K562 (cell line): ENCODE measurements around the gene NOP16. TPM values are rescaled to one million over a fixed set of nuclear protein-coding genes. Genes with fewer than 3 reads are reported as not detected.

Source experiments
- CBFA2T2 ChIP-seq: fragments of 450-650 bp; conservative IDR thresholded peaks from 2 replicates; pipeline ENCODE4 v1.6.1; 2017; ENCODE audit warnings: mild to moderate bottlenecking
- CREBBP ChIP-seq: IDR thresholded peaks from one replicate; pipeline ENCODE4 v1.6.1; 2012; ENCODE audit warnings: low read depth, mild to moderate bottlenecking, control low read depth, inconsistent platforms, low read length
- ESRRB ChIP-seq: fragments of 250-450 bp; sonication (Bioruptor Pico); IDR thresholded peaks from 2 replicates; pipeline ENCODE4 v1.5.0; 2020; ENCODE audit warnings: mild to moderate bottlenecking, moderate library complexity, borderline replicate concordance
- HMBOX1 ChIP-seq: sonication (generic); IDR thresholded peaks from 2 replicates; pipeline ENCODE4 v1.6.1; 2016
- HNRNPUL1 ChIP-seq: fragments of 200-400 bp; formaldehyde crosslinking; IDR thresholded peaks from 2 replicates; pipeline ENCODE4 v1.6.1; 2017; ENCODE audit warnings: low read length
- KAT7 ChIP-seq: sonication (generic); formaldehyde crosslinking; IDR thresholded peaks from 2 replicates; pipeline ENCODE4 v1.8.0; 2022; ENCODE audit warnings: missing genetic modification reagents, mild to moderate bottlenecking, borderline replicate concordance
- MAX ChIP-seq: sonication (generic); formaldehyde crosslinking; IDR thresholded peaks from 2 replicates; pipeline ENCODE4 v1.9.0; 2022; ENCODE audit warnings: mild to moderate bottlenecking, missing genetic modification reagents
- MECOM ChIP-seq: fragments of 250-450 bp; sonication (Bioruptor Pico); IDR thresholded peaks from 2 replicates; pipeline ENCODE4 v1.8.0; 2022; ENCODE audit warnings: inconsistent platforms
- NONO ChIP-seq, 2 experiments: fragments of 200-400 bp in 1 of 2; fragments of 450-650 bp in 1 of 2; formaldehyde crosslinking in 1 of 2; IDR thresholded peaks; 2 replicates each; pipeline ENCODE4 v1.6.1; 2017; ENCODE audit warnings: low read depth in 2 of 2, mild to moderate bottlenecking in 2 of 2, moderate library complexity in 2 of 2, low read length in 1 of 2
- PATZ1 ChIP-seq: fragments of 250-450 bp; sonication (Bioruptor Pico); IDR thresholded peaks from 2 replicates; pipeline ENCODE4 v1.5.0; 2020; ENCODE audit warnings: mild to moderate bottlenecking, borderline replicate concordance
- PHB2 ChIP-seq: fragments of 450-650 bp; IDR thresholded peaks from 2 replicates; pipeline ENCODE4 v1.6.1; 2017; ENCODE audit warnings: low read depth
- PHF20 ChIP-seq: fragments of 450-650 bp; IDR thresholded peaks from 2 replicates; pipeline ENCODE4 v1.6.1; 2018; ENCODE audit not compliant: partially characterized antibody
- POLR2A ChIP-seq: fragments of 450-650 bp; conservative IDR thresholded peaks from 2 replicates; pipeline ENCODE4 v1.6.1; 2016
- SMAD1 ChIP-seq: fragments of 150-350 bp; IDR thresholded peaks from 2 replicates; pipeline ENCODE4 v1.6.1; 2014; ENCODE audit warnings: low read length, low read depth; ENCODE audit not compliant: partially characterized antibody
- SMARCC2 ChIP-seq: fragments of 450-650 bp; IDR thresholded peaks from 2 replicates; pipeline ENCODE4 v1.6.1; 2017; ENCODE audit warnings: antibody characterized with exemption, moderate library complexity, mild to moderate bottlenecking, low read depth
- SRF ChIP-seq, 2 experiments: fragments of 250-450, 450-650 bp in 1 of 2; sonication (Bioruptor Pico) in 1 of 2; sonication (generic) in 1 of 2; formaldehyde crosslinking; IDR thresholded peaks; 2 replicates each; pipeline versions ENCODE4 v1.5.0 to v1.5.1; 2020 to 2022; ENCODE audit warnings: mild to moderate bottlenecking in 1 of 2, missing genetic modification reagents in 1 of 2
- STAT6 ChIP-seq: sonication (generic); formaldehyde crosslinking; IDR thresholded peaks from 2 replicates; pipeline ENCODE4 v1.8.1; 2023; ENCODE audit warnings: mild to moderate bottlenecking, missing genetic modification reagents
- TBP ChIP-seq: optimal IDR thresholded peaks from 2 replicates; pipeline ENCODE3; 2011; ENCODE audit warnings: low read depth, low read length, improper control_type of control experiment
- TEAD1 ChIP-seq, 2 experiments: fragments of 450-650 bp in 1 of 2; sonication (generic) in 1 of 2; formaldehyde crosslinking; IDR thresholded peaks; 2 replicates each; pipeline versions ENCODE4 v1.4.0 to v1.8.0; 2020 to 2022; ENCODE audit warnings: mild to moderate bottlenecking in 2 of 2, missing genetic modification reagents in 1 of 2
- ZNF3 ChIP-seq: fragments of 250-450 bp; sonication (Bioruptor Pico); IDR thresholded peaks from 2 replicates; pipeline ENCODE4 v1.5.0; 2021; ENCODE audit warnings: mild to moderate bottlenecking, moderate library complexity
- ZNF449 ChIP-seq: fragments of 250-450 bp; sonication (Bioruptor Pico); IDR thresholded peaks from 2 replicates; pipeline ENCODE4 v1.8.0; 2022; ENCODE audit warnings: moderate library complexity, mild to moderate bottlenecking, inconsistent platforms
- polyA plus RNA-seq, 8 experiments: library from polyadenylated mRNA; depleted of rRNA in 4 of 8; stranded (reverse) in 5 of 8; unstranded in 3 of 8; fragments of >200 nt; fragmentation: Nextera tagmentation in 2 of 8; fragmentation: Illumina TruSeq in 1 of 8; extraction: Ambion mirVana in 2 of 8; extraction: Trizol in 1 of 8; gene quantifications; 2 replicates each; pipeline versions ENCODE4 v1.2.1 to v1.2.3, GENCODE V29; 2011 to 2014; ENCODE audit warnings: inconsistent platforms in 1 of 8, missing spikeins in 1 of 8
- total RNA-seq, 7 experiments: library from RNA; depleted of rRNA in 6 of 7; stranded (reverse); fragments of >200 nt in 6 of 7; fragmentation: Illumina TruSeq in 2 of 7; extraction: Trizol in 2 of 7; gene quantifications; 2 replicates each; pipeline versions ENCODE4 v1.2.1 to v1.2.3, GENCODE V29; 2011 to 2021; ENCODE audit warnings: low replicate concordance in 1 of 7

Gene NOP16
- total and polyA plus RNA-seq, 9 of the 15 experiments (the other 6 are each of a cell fraction or from before 2014, with no cell fraction given): 92.5 to 342 (median 148) TPM

- peak; percentile 46 for TF ChIP-seq CBFA2T2
- no peak for TF ChIP-seq NONO (IDR thresholded peaks at IDR 0.05; ENCODE audit: low read depth in 2 of 2, low read length in 1 of 2)
- TF ChIP-seq TEAD1 (CRISPR knock-in tag; IDR thresholded peaks at IDR 0.05): no peak
- TF ChIP-seq SMAD1: no peak
- TF ChIP-seq HNRNPUL1: no peak
- TF ChIP-seq PHB2: no peak
- TF ChIP-seq STAT6 (CRISPR knock-in tag): no peak
- no peak for TF ChIP-seq KAT7 (CRISPR knock-in tag)
- peak; percentile 77; the same call in 1 of the 2 replicates for TF ChIP-seq MECOM
- TF ChIP-seq MAX (CRISPR knock-in tag): no peak
- no peak for TF ChIP-seq SRF (CRISPR knock-in tag; IDR thresholded peaks at IDR 0.05)
- TF ChIP-seq HMBOX1: no peak
- no peak for TF ChIP-seq CREBBP
- no peak for TF ChIP-seq SMARCC2
- TF ChIP-seq POLR2A: no peak
- no peak for TF ChIP-seq ESRRB (CRISPR knock-in tag)
- TF ChIP-seq TBP: no peak
- no peak for TF ChIP-seq ZNF3 (CRISPR knock-in tag)
- no peak for TF ChIP-seq PATZ1
- TF ChIP-seq PHF20: no peak
- TF ChIP-seq ZNF449 (CRISPR knock-in tag): no peak
These were observed 46.9 kb downstream of the NOP16 start (continued) for GRCh38 chr5:176341325-176342157.
